Ramos (cell line): ENCODE results near the gene LTBP3.

Experiments used
- in situ Hi-C: fragments of 300-500 bp; cut with MboI; formaldehyde crosslinking; loops from one replicate; pipeline ENCODE4 v1.14.3; 2022; ENCODE audit warnings: low sequenced_read_pairs; ENCODE audit not compliant: unreplicated experiment

Gene LTBP3

DNA sequence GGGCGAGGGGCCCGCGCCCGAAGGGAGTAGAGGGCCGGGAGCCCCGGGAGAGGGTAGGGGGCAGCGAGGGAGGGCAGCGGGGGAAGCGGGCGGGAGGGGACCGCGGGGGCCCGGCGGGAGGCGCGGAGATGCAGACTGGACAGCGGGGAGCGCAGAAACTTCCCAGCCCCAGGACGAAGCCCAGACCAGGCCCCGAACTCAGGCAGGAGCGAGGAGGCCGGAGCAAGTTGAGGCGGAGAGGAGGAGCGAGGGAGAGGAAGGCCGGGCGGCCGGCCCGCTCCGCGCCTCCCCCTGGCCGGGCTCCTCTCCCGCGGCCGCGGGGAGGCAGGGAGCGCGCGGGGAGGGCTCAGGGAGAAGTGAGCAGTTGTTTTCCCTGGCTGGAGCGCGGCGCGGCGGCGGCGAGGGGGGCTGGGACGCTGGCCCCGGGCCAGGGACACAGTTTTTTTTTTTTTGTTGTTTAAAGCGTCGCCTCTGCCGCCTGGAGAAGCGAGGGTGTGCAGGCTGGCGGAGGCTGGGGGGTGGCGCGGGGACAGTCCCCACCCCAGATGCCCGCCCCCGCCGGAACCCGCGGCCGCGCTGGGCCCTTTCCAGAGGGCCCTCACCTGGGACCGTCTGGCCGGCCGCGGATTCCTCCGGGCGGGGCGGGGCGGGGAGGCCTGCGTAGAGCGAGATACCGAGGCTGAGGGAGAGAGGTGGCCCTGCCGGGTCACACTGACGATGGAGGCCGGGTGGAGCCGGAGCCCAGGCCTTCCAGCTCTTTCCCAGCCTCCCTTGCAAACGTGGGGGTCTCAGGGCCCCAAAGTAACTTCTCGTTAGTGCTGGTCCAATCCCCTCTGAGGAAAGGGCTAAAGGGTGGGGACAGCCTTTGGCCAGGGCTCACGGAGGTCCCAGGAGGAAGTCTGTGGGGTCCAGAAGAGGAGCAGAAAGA is at the start of gene LTBP3:
Gene LTBP3, minus strand, starts transcription at position 358 of the 928 bp plus-strand sequence. CDS start 400 bp downstream, outside the sequence.
- in situ Hi-C loops, result no loop called here

DNA sequence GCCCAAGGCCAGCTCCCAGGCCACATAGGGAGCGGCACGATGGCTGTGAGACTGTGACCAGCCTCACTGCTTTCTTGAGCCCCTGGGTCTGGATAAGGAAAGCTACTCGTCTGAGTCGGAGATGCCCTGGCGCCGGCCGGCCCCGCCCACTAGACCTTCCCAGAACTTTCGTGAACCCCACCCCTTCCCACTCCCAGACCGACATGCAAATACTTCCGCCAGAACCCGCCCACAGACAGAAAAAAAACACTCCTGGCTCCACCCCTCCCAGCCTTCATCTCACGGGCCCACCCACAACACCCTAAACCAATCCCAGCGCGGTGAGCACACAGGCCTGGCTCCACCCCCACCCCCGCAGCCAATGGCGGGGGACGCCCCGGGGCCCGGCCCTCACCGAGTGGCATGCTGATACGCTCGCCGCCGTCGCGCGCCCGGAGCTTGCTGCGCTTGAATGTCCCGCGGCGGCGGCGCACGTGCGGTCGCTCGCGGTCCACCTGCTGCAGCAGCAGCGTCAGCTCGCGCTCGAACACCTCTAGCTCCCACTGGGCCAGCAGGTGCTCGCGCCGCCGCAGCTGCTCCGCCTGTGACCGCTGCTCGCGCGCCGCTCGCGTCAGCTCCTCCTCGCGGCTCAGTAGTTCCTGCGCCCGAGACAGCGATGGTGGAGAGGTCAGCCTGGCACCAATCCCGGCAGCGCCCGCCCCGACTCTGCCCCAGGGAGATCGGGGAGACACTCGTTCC is 48.9 kb upstream of the LTBP3 start:
- in situ Hi-C loops, result no loop called here

DNA sequence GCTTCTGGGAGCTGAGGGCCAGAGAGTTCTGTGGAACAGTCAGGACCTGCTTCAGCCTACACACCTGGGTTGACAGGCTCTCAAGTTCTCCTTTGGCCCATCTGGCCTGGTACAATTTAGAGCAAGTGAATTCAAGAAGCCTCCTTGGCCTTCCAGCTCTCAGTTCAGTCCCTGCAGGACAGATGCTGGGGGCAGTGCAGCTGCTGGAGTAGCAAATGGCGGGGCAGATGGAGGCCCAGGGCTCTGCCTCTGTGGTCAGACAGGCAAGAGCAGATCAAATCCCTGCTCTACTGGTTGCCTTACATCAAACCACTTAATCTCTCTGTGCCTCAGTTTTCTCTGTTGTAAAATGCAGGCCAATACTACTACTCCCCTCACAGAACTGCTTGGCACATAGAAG is 46.1 kb upstream of the LTBP3 start:
- in situ Hi-C loops, result no loop called here

DNA sequence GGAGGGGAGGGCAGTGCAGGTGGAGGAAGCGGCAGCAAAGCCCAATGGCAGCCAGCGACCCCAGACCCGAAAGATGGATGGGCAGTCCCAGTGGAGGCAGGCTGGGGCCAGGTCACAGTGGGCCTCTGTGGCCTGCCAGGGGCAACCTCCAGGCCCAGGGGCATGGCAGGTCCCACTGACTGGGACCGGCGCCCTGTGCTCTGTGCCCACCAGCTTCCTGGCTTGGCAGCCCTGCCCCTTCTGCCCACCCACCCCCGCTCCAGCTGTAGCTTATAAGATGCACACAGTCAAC is 41.7 kb upstream of the LTBP3 start:
- in situ Hi-C loops, result no loop called here

DNA sequence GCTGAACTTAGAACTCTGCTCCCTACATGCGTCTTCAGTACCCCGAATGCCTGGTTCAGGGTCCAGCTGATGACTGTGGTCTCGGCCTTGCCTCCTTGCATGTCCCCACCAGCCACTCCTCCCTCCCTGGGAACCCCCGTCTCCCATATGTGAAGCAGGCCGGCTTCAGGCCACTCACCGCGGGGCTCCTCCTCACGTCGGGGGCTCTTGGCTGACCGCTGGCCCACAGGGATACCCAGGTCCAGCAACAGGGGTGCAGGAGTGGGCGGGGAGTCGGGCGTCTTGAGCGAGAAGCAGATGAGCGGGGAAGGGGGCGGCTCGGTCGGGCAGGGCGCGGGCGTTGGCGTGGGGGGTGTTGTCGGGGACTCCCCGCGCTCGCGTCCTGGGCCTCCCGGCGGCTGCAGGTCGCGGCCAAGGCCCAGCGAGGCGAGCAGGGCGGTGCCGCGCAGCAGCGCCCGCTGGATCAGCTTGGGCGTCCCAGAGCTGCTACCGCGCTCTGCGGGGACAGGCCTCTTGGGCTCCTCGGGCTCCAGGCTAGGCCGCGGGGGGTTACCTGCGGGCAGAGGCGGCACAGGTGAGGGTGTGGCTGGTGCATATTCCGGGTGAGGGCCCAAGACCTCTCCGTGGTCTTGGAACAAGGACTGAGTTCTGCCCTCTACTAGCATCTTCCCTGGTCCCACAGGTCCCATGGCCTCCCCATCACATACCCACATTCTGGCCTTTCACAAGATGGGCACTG is 41.2 kb upstream of the LTBP3 start:
- in situ Hi-C loops, result no loop called here

DNA sequence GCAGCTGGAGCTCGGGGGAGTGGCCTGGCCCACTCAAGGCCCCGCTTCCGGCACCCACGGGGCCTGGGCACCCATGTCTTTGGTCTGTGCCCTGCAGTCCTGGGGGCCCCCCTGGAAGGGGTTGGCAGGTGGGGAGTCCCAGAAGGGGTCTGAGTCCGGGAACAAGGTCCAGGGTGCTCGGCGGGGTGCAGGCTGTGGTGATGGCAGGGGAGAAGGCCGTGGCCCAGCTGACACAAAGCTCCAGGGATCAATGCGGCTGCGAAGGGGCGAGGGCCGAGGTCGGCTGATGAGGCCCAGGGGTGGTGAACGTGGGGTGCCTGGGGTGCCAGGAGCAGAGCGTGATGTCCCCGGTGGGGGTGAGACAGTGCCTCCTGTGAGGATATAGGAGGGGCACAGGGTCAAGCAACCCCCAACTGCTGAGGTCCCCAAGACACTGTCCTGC is 40.1 kb upstream of the LTBP3 start:
- in situ Hi-C loops, result no loop called here

DNA sequence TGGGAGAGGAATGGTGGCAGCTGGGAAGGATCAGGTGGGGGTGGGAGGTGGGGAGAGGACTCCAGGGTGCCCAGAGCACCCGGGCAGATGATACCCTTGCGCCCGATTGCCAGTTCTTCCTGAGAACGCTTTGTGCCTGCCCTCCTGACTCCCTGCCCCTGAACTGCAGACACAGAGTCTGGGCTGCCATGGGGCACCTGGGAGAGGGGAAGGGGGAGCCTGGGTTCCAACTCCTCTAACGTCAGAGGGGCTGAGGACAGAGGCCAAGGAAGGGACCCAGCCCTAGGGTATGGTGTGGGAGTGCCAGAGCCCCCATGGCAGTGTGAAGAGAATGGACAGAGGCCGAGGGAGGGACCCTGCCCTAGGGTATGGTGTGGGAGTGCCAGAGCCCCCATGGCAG is 38.4 kb upstream of the LTBP3 start:
- in situ Hi-C loops, result no loop called here

DNA sequence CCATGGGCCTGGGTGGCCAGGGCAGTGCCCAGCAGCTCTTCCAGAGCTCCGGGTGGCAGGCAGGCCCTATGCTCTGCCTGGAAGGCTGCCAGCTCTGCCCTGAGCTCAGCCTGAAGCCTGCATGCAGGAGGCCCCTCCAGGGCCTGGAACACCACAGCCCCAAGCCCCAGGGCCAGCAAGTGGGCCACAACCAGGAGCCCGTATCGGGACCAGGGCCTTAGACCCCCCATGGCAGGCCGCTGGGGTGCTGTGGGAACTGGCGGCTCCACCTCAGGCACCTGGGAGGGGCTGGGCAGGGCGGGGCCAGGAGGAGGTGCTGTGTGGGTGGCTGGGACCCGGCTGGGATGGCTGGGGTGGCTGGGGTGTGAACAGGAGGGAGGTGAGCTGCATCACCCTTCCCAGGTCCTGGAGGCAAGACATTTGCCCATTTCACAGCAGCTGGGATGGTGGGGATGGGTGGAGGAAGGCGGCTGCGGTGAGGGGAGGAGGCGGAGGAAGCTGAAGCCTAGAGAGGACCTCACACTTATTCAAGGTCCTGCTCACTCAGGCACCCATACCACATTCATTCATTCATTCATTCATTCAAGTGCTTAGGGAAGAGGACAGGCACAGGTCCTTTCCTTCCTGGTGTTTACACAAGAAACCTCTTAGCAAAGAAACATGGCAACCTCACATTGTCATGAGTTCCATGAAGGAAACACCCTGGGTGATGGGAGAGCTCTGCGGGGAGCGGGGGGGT is 37.6 kb upstream of the LTBP3 start, which contains the start of gene KCNK7:
Gene KCNK7, minus strand, starts transcription at position 258 of the 739 bp plus-strand sequence. Its CDS starts 28 bp downstream, at position 230.
- in situ Hi-C loops, result no loop called here

DNA sequence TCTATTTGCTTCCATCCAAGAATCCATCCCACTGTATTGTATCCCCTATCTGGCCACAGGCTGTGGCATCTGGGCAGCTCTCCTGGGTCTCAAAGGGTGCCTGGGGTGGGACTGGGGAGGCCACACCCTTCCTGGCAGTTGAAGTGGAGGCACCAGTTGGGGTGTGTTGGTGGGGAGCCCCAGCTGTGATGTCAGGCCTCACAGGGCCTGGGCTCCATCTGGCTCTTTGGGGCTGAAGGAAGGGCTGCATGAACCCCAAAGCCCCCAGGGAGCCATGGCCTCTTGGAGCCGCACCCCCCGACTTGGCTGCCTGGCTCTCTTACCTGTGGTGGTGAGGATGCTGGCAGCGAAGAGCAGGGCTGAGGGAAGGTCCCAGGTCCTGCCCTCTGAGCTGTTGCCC is 37.0 kb upstream of the LTBP3 start:
- in situ Hi-C loops, result no loop called here

DNA sequence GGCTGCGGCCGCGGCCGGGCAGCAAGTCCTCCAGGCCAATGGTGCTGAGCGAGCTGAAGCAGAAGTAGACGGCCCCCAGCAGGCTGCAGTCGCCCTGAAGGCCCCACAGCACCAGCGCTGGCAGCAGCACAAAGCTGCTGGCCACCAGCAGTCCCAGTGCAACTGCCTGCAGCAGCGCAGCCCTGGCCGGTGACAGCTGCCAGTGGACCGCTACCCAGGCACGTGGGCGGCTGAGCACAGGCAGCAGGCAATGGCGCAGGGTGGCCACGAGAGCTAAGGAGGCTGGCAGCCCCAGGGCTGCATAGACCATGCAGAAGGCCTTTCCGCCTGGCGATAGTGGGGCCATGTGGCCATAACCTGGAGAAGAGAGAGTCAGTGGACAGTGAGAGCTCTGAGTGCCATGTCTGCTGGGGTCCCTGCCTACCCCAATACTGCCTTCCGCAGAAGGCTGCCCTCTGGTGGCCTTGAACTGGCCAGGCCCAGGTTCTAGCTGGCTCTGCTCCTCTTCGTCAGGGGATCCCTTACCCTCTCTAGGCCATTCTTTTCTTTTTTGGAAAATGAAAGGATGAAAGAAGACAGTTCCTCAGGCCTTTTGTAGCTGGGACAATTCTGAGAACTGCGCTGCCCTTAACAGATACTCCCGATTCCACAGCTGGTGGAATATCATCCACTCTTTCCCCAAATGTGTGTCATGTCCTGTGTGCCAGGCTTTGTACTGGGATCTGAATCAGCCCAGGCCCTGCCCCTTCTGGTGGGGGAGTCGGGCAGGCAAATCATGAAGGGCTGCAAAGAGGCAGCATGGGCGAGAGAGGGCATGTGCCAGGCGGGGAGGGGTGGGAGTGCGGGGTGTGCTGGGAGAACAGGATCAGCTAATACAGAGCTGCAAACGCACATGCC is 35.6 kb upstream of the LTBP3 start:
- in situ Hi-C loops, result no loop called here

DNA sequence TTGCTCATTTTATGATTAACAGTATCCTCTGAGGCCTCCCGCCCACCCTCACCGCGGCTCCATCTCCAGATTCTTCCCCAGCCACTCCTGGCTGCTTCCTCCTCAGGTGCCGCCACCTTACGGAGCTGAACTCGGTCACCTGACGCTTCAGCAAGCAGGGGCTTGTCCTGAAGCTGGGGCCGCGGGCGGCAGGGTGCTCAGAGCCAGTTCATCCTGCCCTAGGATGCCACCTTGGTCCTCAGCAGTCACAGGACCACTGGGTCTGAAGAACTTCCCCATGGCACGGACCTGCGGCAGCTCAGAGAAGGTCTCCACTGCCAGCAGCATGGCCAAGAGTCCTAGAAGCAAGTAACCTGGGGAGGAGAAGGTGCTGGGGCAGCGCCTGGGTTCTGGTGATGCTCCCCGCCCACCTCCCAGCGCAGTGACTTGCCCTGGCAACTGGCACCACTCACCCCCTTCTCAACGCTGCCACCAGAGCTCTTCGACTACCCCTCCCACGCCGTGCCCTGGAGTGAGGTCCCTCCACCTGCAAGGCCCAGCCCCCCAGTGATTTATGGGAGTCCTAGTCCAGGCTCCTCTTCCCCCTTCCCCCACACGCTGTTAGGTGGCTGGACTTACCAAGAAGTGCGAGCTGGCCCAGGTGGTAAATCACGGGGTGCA is 34.8 kb upstream of the LTBP3 start:
- in situ Hi-C loops, result no loop called here

DNA sequence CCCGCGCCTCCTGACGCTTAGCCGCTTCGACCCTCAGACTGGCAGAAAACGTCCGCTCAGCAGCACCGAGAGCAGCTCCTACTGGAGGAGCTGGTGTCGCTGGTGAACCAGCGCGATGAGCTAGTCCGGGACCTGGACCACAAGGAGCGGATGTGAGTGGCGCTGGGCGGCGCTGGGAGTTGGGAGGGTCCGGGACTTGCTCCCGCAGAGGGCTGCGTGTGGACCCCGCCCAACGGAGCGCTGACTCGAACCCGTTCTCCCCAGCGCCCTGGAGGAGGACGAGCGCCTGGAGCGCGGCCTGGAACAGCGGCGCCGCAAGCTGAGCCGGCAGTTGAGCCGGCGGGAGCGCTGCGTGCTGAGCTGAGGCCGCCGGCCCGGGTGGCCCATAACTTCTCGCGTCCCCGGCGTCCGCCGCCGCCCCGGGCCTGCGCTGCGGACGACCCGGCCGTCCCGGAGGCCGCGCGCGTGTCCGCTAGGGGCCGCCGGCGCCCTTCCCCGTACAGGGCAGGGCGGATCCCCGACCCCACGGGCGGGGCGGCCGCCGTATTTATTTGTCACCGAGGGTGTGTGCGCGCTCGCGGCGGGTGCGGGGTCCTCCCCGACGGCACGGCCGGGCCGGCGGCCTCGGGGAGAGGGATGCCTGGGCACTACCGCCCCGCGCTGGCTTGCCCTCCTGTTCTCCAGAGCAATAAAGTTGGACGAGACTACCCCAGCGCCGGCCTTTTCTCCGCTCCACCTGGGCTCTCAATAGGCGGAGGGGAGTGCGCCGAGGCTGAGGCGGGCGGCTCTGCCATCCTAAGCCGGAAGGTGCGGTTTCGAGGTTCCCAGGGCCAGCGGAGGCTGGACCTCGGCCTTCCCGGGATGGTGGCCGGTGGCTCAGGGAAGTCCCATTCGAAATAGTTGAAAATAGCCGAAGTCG is 34.0 kb upstream of the LTBP3 start:
- in situ Hi-C loops, result no loop called here

DNA sequence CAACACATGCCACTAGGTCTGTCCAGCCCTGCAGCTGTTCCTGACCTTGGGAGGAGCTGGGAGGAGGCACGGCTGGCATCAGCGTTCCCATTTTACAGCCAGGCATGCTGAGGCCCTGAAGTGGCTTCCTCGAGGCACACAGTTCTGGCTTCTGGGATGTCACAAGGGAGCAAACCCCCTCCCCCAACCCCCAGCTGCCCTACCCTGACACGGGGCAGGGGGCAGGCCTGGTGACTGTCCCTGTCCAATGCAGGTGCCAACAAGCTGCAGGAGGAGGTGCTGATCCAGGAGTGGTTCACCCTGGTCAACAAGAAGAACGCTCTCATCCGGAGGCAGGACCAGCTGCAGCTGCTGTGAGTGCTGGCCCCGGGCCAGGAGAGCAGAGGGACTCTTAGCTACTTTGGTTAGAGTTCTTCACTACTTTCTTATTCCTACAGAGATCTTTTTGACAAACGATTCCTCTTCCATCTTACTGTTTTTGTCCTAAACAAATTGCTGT is 32.1 kb upstream of the LTBP3 start:
- in situ Hi-C loops, result no loop called here

DNA sequence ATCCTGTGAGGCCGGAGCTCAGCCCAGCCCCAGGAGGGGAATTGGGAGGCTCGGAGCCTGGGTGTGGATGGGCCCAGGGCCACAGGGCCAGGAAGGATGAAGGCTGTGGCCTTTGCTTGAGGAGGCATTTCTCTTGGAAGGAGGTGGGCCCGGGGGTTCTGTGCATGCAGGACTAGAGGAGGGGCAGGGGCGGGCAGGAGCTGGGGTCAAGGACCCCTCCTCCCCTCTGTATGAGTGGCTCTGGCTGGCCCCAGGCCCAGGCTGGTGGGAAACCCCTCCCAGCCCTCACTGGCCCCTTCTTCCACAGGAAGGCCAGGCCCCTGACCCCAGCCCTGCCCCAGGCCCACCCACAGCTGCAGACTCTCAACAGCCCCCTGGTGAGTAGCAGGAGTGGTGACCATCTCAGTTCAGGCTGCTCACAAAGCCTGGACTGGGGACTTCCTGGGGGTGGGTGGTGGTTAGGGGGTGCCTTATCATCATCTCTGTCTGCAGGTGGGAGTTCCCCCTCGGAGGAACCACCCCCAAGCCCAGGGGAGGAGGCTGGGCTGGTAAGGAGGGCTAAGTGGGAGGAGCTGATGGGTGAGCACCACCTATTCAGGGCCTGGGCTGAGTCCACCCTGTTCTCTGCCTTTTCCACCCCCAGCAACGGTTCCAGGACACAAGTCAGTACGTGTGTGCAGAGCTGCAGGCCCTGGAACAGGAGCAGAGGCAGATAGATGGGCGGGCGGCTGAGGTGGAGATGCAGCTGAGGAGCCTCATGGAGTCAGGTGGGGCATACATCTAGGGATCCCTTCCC is 31.5 kb upstream of the LTBP3 start:
- in situ Hi-C loops, result no loop called here

DNA sequence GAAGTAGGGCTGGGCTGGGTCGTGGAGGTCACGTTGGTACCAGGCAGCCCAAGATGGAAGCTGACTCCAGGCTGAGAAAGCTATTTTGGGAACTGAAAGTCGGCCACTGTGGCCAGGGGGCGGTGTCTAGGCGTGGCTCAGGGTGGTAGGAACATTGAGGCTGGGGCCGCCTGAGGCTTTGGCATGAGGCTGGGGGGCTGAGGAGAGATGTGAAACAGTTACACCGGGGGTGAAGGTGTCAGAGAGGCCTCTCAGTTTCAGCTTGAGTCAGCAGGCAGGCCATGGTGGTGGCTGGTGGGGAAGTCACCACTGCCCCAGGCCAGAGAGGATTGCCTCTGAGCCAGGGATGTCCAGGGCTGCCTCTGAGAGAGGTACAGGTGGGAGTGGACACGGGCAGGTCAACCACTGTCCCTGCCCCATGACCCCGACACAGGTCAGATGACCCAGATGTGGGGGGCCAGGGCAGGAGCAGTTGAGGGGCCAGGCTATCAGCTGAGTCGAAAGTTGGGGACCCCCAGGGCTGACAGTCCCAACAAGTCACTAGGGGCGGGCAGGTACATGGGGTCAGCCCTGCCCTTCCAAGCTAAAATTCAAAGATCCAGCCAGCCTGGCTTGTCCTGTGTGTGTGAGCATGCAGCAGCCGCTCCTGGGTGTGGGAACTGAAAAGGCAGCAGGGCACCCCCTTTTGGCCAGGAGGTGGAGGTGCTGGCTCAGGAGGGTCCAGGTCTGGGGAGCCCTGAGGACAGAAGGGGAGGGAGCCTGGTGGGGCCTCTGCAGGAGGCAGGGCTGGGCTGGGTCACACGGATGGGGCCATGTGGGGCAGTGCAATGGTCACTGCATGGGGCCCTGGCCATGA is 30.3 kb upstream of the LTBP3 start:
- in situ Hi-C loops, result no loop called here

DNA sequence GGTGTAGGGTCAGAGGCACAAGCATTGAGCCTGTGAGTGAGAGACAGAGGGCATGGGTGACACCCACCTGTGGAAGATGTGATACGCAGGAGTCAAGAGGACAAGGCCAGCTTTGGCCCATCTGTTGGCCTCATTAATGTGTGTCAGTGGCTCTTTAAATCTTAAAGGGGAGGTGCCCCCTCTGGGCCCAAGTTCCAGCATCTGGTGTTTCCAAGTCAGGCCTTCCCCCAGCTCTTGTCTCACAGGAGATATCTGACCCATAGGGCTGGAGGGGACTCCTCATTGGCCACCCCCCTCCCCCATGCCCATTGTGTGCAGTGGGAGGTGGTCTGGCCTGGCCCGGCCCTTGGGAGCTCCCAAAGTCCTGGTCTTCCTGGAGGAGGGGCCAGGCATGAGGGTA is 28.5 kb upstream of the LTBP3 start:
- in situ Hi-C loops, result no loop called here
